ENCODE data around the gene NFRKB. TPM values are rescaled to one million over a fixed set of nuclear protein-coding genes. Genes with fewer than 3 reads are reported as not detected.

The NFRKB gene
- 10 to 100 TPM; 18.5 to 19.2 TPM for total RNA-seq

- peaks cover 7% of the 10 kb centered on the region for H3K36me3 ChIP-seq
- peak within 1 kb of the TSS; percentile 72 for H3K27ac ChIP-seq
- intact Hi-C loops (cut with DNase I) = no loop called here
- peak within 1 kb of the TSS; percentile 95 for H3K4me3 ChIP-seq
- no peaks in the 10 kb centered on the region for H3K4me1 ChIP-seq
- H3K9ac ChIP-seq (ENCODE audit: low read depth in 2 of 2, low read length in 2 of 2) = peak within 1 kb of the TSS; percentile 84 to 87
- TF ChIP-seq, protein P1, sequence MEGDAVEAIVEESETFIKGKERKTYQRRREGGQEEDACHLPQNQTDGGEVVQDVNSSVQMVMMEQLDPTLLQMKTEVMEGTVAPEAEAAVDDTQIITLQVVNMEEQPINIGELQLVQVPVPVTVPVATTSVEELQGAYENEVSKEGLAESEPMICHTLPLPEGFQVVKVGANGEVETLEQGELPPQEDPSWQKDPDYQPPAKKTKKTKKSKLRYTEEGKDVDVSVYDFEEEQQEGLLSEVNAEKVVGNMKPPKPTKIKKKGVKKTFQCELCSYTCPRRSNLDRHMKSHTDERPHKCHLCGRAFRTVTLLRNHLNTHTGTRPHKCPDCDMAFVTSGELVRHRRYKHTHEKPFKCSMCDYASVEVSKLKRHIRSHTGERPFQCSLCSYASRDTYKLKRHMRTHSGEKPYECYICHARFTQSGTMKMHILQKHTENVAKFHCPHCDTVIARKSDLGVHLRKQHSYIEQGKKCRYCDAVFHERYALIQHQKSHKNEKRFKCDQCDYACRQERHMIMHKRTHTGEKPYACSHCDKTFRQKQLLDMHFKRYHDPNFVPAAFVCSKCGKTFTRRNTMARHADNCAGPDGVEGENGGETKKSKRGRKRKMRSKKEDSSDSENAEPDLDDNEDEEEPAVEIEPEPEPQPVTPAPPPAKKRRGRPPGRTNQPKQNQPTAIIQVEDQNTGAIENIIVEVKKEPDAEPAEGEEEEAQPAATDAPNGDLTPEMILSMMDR (IDR thresholded peaks at IDR 0.05) = no peak
- H3K27me3 ChIP-seq = no peaks in the 10 kb centered on the region
- DNase-seq = peak; percentile 93
- no peaks in the 10 kb centered on the region for H3K9me3 ChIP-seq
Observed at GRCh38 chr11:129895126-129896041, at the start of gene NFRKB. TSS of gene NFRKB (minus strand) at chr11:129895578. CDS start at chr11:129892849, 2,729 bp downstream.

DNA sequence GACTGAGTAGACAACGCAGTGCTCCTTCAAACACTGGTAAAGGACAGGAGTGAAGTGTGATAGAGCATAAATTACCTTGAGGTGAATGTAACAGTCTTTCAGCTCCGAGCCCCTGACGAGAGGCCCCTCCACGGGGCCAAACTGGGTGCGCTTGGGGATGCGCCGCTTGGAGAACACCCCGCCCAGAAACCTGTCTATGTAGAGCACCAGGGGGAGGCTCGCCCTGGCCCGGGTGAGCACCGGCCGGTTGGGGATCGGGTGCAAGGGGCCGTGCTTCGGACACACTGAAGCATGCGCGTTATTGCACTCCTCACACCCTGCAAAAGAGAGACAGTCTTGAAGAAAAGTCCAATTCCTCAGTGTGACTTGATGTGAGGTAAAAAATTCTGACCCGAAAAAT is 49.3 kb upstream of the NFRKB start:
- H3K9me3 ChIP-seq = no peaks in the 10 kb centered on the region
- no peak for DNase-seq
- no peak overlapping the region for H3K27ac ChIP-seq
- H3K27me3 ChIP-seq = no peaks in the 10 kb centered on the region
- no peaks in the 10 kb centered on the region for H3K4me1 ChIP-seq
- TF ChIP-seq, protein P1 (IDR thresholded peaks at IDR 0.05) = no peak
- intact Hi-C loops (cut with DNase I) = loop anchor here (5.0 kb wide), 1 partner anchor 38 kb away; no protein-coding TSS in a partner anchor
- no peak overlapping the region for H3K4me3 ChIP-seq
- no peak overlapping the region for H3K9ac ChIP-seq (ENCODE audit: low read depth in 2 of 2, low read length in 2 of 2)
- no peaks in the 10 kb centered on the region for H3K36me3 ChIP-seq

- H3K27me3 ChIP-seq = no peaks in the 10 kb centered on the region
- no peaks in the 10 kb centered on the region for H3K36me3 ChIP-seq
- H3K4me1 ChIP-seq = no peaks in the 10 kb centered on the region
- TF ChIP-seq, protein P1 (IDR thresholded peaks at IDR 0.05) = no peak
- intact Hi-C loops (cut with DNase I) = loop anchor here (5.0 kb wide), 1 partner anchor 39 kb away; no protein-coding TSS in a partner anchor
- DNase-seq = no peak
- H3K9me3 ChIP-seq = no peaks in the 10 kb centered on the region
- H3K27ac ChIP-seq = no peak overlapping the region
- no peak overlapping the region for H3K9ac ChIP-seq (ENCODE audit: low read depth in 2 of 2, low read length in 2 of 2)
- H3K4me3 ChIP-seq = no peak overlapping the region
Observed at GRCh38 chr11:129943036-129943435, 47.7 kb upstream of the NFRKB start.

DNA sequence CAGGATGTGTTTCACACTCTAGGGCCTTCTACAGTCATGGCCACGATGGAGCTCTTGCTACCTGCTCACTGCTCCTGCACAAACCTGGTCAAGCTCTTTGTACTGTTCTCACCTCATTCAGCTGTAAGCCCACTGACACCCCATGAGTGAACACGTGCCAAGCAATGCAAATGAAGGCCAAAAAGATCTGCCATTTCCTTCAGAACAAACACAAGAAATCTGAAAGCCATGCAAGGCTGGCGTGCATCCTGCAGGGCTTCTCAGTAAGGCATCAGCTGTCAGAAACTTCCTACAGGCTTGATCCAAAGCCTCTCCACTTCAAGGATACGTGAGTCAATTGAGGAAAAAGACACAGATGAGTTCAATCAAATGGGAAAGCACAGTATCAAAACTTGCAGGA is 44.1 kb upstream of the NFRKB start:
- Histone ChIP-seq H3K9me3 (no peaks in the 10 kb centered on the region), H3K4me3 (no peak overlapping the region), H3K4me1 (no peaks in the 10 kb centered on the region), H3K9ac (ENCODE audit: low read depth in 2 of 2, low read length in 2 of 2) (no peak overlapping the region), H3K27me3 (no peaks in the 10 kb centered on the region), H3K36me3 (no peaks in the 10 kb centered on the region), H3K27ac (no peak overlapping the region)
- TF ChIP-seq, protein P1 (IDR thresholded peaks at IDR 0.05) = no peak
- DNase-seq = no peak
- intact Hi-C loops (cut with DNase I) = no loop called here

DNA sequence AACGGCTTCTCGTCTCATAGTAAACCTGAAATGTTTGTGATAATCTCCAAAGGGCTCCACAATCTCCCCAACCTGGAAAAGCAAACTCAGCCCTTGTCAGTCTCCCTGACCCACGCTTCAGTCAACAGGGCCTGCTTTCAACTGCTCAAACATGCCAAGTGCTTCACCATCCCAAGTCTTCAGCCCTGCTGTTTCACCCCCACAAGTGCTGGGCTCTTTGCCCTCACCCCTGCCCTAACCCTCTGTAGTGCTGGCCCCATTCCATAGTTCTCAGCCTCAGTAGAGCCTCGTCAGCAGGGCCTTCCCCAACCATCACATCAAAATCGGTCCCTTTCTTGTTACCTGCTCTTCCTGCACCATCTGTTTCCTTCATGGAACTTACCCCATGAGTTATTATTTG is 43.4 kb upstream of the NFRKB start:
- intact Hi-C loops (cut with DNase I) = no loop called here
- TF ChIP-seq, protein P1 (IDR thresholded peaks at IDR 0.05) = no peak
- no peaks in the 10 kb centered on the region for H3K36me3 ChIP-seq
- no peak overlapping the region for H3K27ac ChIP-seq
- H3K4me3 ChIP-seq = no peak overlapping the region
- no peak for DNase-seq
- no peaks in the 10 kb centered on the region for H3K4me1 ChIP-seq
- no peak overlapping the region for H3K9ac ChIP-seq (ENCODE audit: low read depth in 2 of 2, low read length in 2 of 2)
- no peaks in the 10 kb centered on the region for H3K27me3 ChIP-seq
- no peaks in the 10 kb centered on the region for H3K9me3 ChIP-seq

Measured in colonic mucosa (tissue), 4 donors.